Measurements from ENCODE around the gene RALB. TPM values are rescaled to one million over a fixed set of nuclear protein-coding genes. Genes with fewer than 3 reads are reported as not detected.

The RALB gene
- total and polyA plus RNA-seq, 2 of the 8 experiments (the other 6 are each of a cell fraction or from before 2014, with no cell fraction given) = 12.0 to 16.6 TPM

DNA sequence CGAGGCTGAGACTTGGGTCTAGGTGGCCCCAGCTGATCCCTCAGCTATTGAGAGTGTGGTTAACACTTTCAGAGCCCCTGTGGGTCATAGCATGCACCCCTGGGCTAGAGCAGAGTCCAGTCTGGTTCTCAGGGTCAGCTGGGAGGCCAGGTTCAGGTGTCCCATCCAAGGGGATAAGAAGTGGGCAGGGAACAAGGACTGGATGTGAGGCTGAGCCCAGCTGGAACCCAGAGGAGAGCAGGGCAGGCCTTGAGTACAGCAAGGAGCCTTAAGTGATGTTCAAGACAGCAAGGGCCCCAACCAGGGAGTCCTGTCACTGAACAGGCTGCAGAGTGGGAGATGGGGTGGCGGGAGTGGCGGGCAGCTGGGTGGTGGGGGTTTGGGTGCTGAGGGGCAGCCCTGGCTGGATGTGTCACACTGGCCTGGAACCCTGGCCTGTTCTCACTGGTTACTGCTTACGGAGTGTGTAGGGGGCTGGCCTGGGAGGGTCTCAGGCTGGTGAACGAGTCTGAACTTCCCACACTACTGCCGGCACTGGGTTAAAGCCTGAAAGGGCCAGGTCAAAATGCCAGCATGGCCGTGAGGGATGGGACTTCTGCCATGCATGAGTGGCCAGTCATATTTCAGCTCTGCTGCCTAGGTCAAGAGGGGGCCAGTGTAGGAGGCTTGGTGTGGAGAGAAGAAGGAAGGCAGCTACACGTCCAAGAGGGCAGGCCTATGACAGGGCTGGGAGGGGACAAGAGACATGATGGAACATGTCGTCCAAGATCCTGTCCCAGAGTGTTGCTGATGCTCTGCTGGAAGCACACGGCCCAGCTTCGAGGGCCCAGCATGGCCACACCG lies 43.0 kb upstream of the RALB start:
- no peaks in the 10 kb centered on the region for H3K79me1 ChIP-seq (ENCODE audit: low read depth, low read length)
- 88% methylated on average over 12 of the region's 12 CpGs; no CpG with 5 or more reads in 1 of the 2 experiments for WGBS, 2 experiments (ENCODE audit: extremely low coverage in 1 of 2, insufficient coverage in 1 of 2, insufficient read length in 1 of 2, insufficient replicate concordance in 2 of 2, low coverage in 1 of 2, low lambda C conversion rate in 2 of 2, missing lambda C conversion rate in 1 of 2)
- ChIA-PET CTCF (ENCODE audit: partially characterized antibody) (interaction anchor here (0.6 to 4.3 kb wide), 6 partner anchors 8 to 234 kb away, joined by 3 to 33 read pairs (median 8); no protein-coding TSS in a partner anchor), POLR2A (ENCODE audit: partially characterized antibody) (interaction anchor here (1.4 kb wide), 1 partner anchor 88 kb away, joined by 3 read pairs; no protein-coding TSS in a partner anchor)
- no peak overlapping the region for H3K23ac ChIP-seq (ENCODE audit: insufficient read length)
- no peak overlapping the region for H3K9ac ChIP-seq (replicated peaks in 1 of 4; ENCODE audit: extremely low read depth in 1 of 4, low read depth in 3 of 4, low read length in 3 of 4)
- H4K8ac ChIP-seq (ENCODE audit: extremely low read depth, insufficient read depth, low read length) = no peak overlapping the region
- no peaks in the 10 kb centered on the region for H3K9me3 ChIP-seq (ENCODE audit: insufficient read depth in 2 of 2, low read depth in 1 of 2, low read length in 1 of 2)
- H3K4ac ChIP-seq (replicated peaks; ENCODE audit: insufficient read length, low read depth, low read length) = no peak overlapping the region
- no peaks in the 10 kb centered on the region for H3K23me2 ChIP-seq (ENCODE audit: low read depth, low read length)
- H3K56ac ChIP-seq (replicated peaks; ENCODE audit: insufficient read length, low read depth, low read length) = no peak overlapping the region
- no peak overlapping the region for H3K4me2 ChIP-seq (ENCODE audit: insufficient read depth in 1 of 2, low read depth in 2 of 2, low read length in 2 of 2)
- H2BK12ac ChIP-seq (ENCODE audit: low read depth, low read length) = 0 out of 2 replicates have a peak overlapping the region, but pooled peaks have one; percentile 50
- H2BK20ac ChIP-seq (ENCODE audit: low read length) = no peak overlapping the region
- no peak overlapping the region for H3K4me3 ChIP-seq (ENCODE audit: extremely low read depth in 1 of 4, insufficient read depth in 2 of 4, low read depth in 3 of 4, low read length in 4 of 4)
- H4K91ac ChIP-seq (replicated peaks; ENCODE audit: insufficient read length, low read length) = no peak overlapping the region
- no peaks in the 10 kb centered on the region for H3K79me2 ChIP-seq (ENCODE audit: control insufficient read depth in 1 of 2, insufficient read depth in 2 of 2, low read length in 2 of 2)
- H4K5ac ChIP-seq (ENCODE audit: insufficient read length, low read depth, low read length) = no peak overlapping the region
- no peak overlapping the region; the same call in 1 of the 2 replicates for H2AK5ac ChIP-seq (ENCODE audit: low read depth, low read length)
- H3K4me1 ChIP-seq (replicated peaks in 1 of 4; ENCODE audit: control insufficient read depth in 3 of 4, insufficient read depth in 4 of 4, low read length in 3 of 4) = no peaks in the 10 kb centered on the region
- no peak overlapping the region for H2BK120ac ChIP-seq (replicated peaks; ENCODE audit: low read depth, low read length)
- H4K20me1 ChIP-seq (replicated peaks in 1 of 2; ENCODE audit: control insufficient read depth in 1 of 2, insufficient read depth in 2 of 2, low read length in 2 of 2) = peaks cover 0 to 2% of the 10 kb centered on the region in 2 experiments
- no peak overlapping the region for H3K14ac ChIP-seq (ENCODE audit: insufficient read length)
- DNase-seq (ENCODE audit: low read depth in 1 of 2, low spot score in 2 of 2) (no peak), FAIRE-seq (no peak)
- H2BK15ac ChIP-seq (ENCODE audit: low read length) = no peak overlapping the region
- no peak overlapping the region for H2AFZ ChIP-seq (ENCODE audit: low read length)
- TF ChIP-seq, protein P1, sequence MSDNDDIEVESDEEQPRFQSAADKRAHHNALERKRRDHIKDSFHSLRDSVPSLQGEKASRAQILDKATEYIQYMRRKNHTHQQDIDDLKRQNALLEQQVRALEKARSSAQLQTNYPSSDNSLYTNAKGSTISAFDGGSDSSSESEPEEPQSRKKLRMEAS (IDR thresholded peaks at IDR 0.05) = 0 out of 2 replicates have a peak, but pooled peaks have one; percentile 11
- TF ChIP-seq CBX8 (IDR thresholded peaks at IDR 0.05; ENCODE audit: borderline replicate concordance, low read depth, low read length) = no peak
- no peaks in the 10 kb centered on the region; a peak in 1 of 7 replicates for H3K27me3 ChIP-seq (replicated peaks in 1 of 4; ENCODE audit: control insufficient read depth in 3 of 4, extremely low read depth in 1 of 4, insufficient read depth in 3 of 4, low read length in 3 of 4)
- H2BK5ac ChIP-seq (ENCODE audit: low read depth, low read length) = no peak overlapping the region
- H3K27ac ChIP-seq (ENCODE audit: low read depth, low read length) = no peak overlapping the region
- no peaks in the 10 kb centered on the region for H3K36me3 ChIP-seq (ENCODE audit: control insufficient read depth in 2 of 4, insufficient read depth in 4 of 4, low read length in 3 of 4)
- H3K18ac ChIP-seq (ENCODE audit: extremely low read depth, low read length) = no peak overlapping the region; the same call in 1 of the 2 replicates
